ENCODE data around the gene JAG2. TPM values are rescaled to one million over a fixed set of nuclear protein-coding genes. Genes with fewer than 3 reads are reported as not detected.

JAG2 gene
- total RNA-seq, 1 experiment from 2014 or later, result 85.9 TPM

GRCh38 chr14:105148604-105149145, 19.9 kb downstream of the JAG2 start:
- Histone ChIP-seq H3K36me3 (ENCODE audit: control insufficient read depth in 1 of 2, insufficient read depth in 2 of 2, low read length in 2 of 2) (peaks cover 3 to 5% of the 10 kb centered on the region in 2 experiments; a peak in 2 of 4 replicates), H3K27ac (ENCODE audit: low read depth, low read length) (no peak overlapping the region; the same call in 1 of the 2 replicates), H3K9me2 (ENCODE audit: insufficient read depth) (no peaks in the 10 kb centered on the region), H3K9ac (ENCODE audit: low read length) (no peak overlapping the region), H2AFZ (ENCODE audit: low read depth, low read length, poor library complexity, severe bottlenecking) (no peak overlapping the region), H3K27me3 (ENCODE audit: insufficient read depth, low read length) (no peaks in the 10 kb centered on the region), H4K20me1 (ENCODE audit: insufficient read depth) (no peaks in the 10 kb centered on the region), H3K9me3 (ENCODE audit: control insufficient read depth in 1 of 2, insufficient read depth in 1 of 2, low read depth in 1 of 2, low read length in 2 of 2) (no peaks in the 10 kb centered on the region), H3K4me3 (replicated peaks in 1 of 2; ENCODE audit: low read depth in 1 of 2, low read length in 2 of 2) (no peak overlapping the region), H3K4me1 (ENCODE audit: control insufficient read depth in 1 of 2, insufficient read depth in 2 of 2, low read length in 2 of 2) (no peaks in the 10 kb centered on the region), H3K4me2 (ENCODE audit: low read length) (no peak overlapping the region), H3K79me2 (ENCODE audit: insufficient read depth, low read length) (no peaks in the 10 kb centered on the region)
- RAD21 ChIA-PET (ENCODE audit: low non-redundant PET in 1 of 2, low total read pairs in 2 of 2, uncharacterized antibody in 2 of 2, unreplicated experiment in 2 of 2), result no interaction called here
- no peak for TF ChIP-seq ATF3 (IDR thresholded peaks at IDR 0.05)
- no peak for TF ChIP-seq ZFX (IDR thresholded peaks at IDR 0.05)
- no peak for TF ChIP-seq RAD21 (IDR thresholded peaks at IDR 0.05; ENCODE audit: low read depth)
- no peak for TF ChIP-seq POLR2A (IDR thresholded peaks at IDR 0.05; ENCODE audit: borderline replicate concordance, extremely low read depth, insufficient read depth, insufficient read length)
- no peak for TF ChIP-seq JUND (IDR thresholded peaks at IDR 0.05)
- CTCF ChIA-PET, result no interaction called here
- POLR2A ChIA-PET, result no interaction called here
- no peak for ATAC-seq
- intact Hi-C loops (cut with micrococcal nuclease), result no loop called here
- BruUV-seq (replicated peaks), result no TSS peak
- DNase-seq (ENCODE audit: low read depth, low spot score), result no peak

- Histone ChIP-seq H3K9me3 (ENCODE audit: control insufficient read depth in 1 of 2, insufficient read depth in 1 of 2, low read depth in 1 of 2, low read length in 2 of 2) (no peaks in the 10 kb centered on the region), H2AFZ (ENCODE audit: low read depth, low read length, poor library complexity, severe bottlenecking) (no peak overlapping the region), H3K4me2 (ENCODE audit: low read length) (no peak overlapping the region), H3K27ac (ENCODE audit: low read depth, low read length) (no peak overlapping the region), H3K36me3 (ENCODE audit: control insufficient read depth in 1 of 2, insufficient read depth in 2 of 2, low read length in 2 of 2) (peaks cover 5 to 8% of the 10 kb centered on the region in 2 experiments; a peak in 2 of 4 replicates), H3K79me2 (ENCODE audit: insufficient read depth, low read length) (no peaks in the 10 kb centered on the region), H3K27me3 (ENCODE audit: insufficient read depth, low read length) (no peaks in the 10 kb centered on the region), H3K4me1 (ENCODE audit: control insufficient read depth in 1 of 2, insufficient read depth in 2 of 2, low read length in 2 of 2) (no peaks in the 10 kb centered on the region), H4K20me1 (ENCODE audit: insufficient read depth) (no peaks in the 10 kb centered on the region), H3K9ac (ENCODE audit: low read length) (no peak overlapping the region), H3K4me3 (replicated peaks in 1 of 2; ENCODE audit: low read depth in 1 of 2, low read length in 2 of 2) (no peak overlapping the region), H3K9me2 (ENCODE audit: insufficient read depth) (no peaks in the 10 kb centered on the region)
- ChIA-PET RAD21 (ENCODE audit: low non-redundant PET in 1 of 2, low total read pairs in 2 of 2, uncharacterized antibody in 2 of 2, unreplicated experiment in 2 of 2) (no interaction called here), CTCF (no interaction called here), POLR2A (no interaction called here)
- TF ChIP-seq SP1 (IDR thresholded peaks at IDR 0.05; ENCODE audit: low read depth) (no peak), CTCF (IDR thresholded peaks at IDR 0.05 in 2 of 3, conservative IDR thresholded peaks at IDR 0.05 in 1 of 3; ENCODE audit: borderline replicate concordance in 1 of 3, insufficient read depth in 1 of 3, low read depth in 2 of 3, low read length in 2 of 3) (no peak), FOSL1 (IDR thresholded peaks at IDR 0.05; ENCODE audit: low read depth) (no peak), POLR2AphosphoS5 (IDR thresholded peaks at IDR 0.05; ENCODE audit: low read depth, low read length) (no peak), ZNF274 (IDR thresholded peaks at IDR 0.05; ENCODE audit: low read depth, low read length) (no peak), SRF (IDR thresholded peaks at IDR 0.05; ENCODE audit: low read depth) (no peak), YY1 (IDR thresholded peaks at IDR 0.05; ENCODE audit: extremely low read depth, insufficient replicate concordance, low read depth, low read length) (no peak), SIN3A (IDR thresholded peaks at IDR 0.05; ENCODE audit: low read depth) (no peak), TCF7L2 (IDR thresholded peaks at IDR 0.05; ENCODE audit: borderline replicate concordance, extremely low read depth, insufficient read depth, insufficient read length) (no peak), EGR1 (IDR thresholded peaks at IDR 0.05; ENCODE audit: low read depth) (no peak), EZH2phosphoT487 (IDR thresholded peaks at IDR 0.05; ENCODE audit: borderline replicate concordance) (no peak)
- ATAC-seq (no peak), DNase-seq (ENCODE audit: low read depth, low spot score) (no peak)
- no TSS peak for BruUV-seq (replicated peaks)
- intact Hi-C loops (cut with micrococcal nuclease), result no loop called here
Measured at GRCh38 chr14:105147671-105148603, 20.6 kb downstream of the JAG2 start.
